B cell (primary cell): Measurements from ENCODE around the gene BACH2. TPM values are rescaled to one million over a fixed set of nuclear protein-coding genes. Genes with fewer than 3 reads are reported as not detected.
A peak's percentile ranks its signal among the peaks of the same experiment; 100 is the strongest.

Experiments used
- ATAC-seq: fragments of 200-7000 bp; cut with Tn5 transposase; one replicate; pipeline ENCODE4 v1.10.0; 2021; ENCODE audit warnings: low read depth, mild to moderate bottlenecking, moderate number of reproducible peaks, moderate library complexity
- CTCF ChIA-PET: fragments of 350-600 bp; sonication (Branson Sonifier 250); formaldehyde crosslinking; loops from one replicate; lab custom pipeline; 2021; ENCODE audit warnings: antibody characterized with exemption, inconsistent platforms; lab: Charles Lee
- POLR2A ChIA-PET: fragments of 350-600 bp; sonication (Branson Sonifier 250); formaldehyde crosslinking; loops from one replicate; lab custom pipeline; 2021; ENCODE audit warnings: antibody characterized with exemption; lab: Charles Lee
- DNase-seq: peaks from one replicate; pipeline ENCODE4 v3.0.0; 2013
- H2AFZ ChIP-seq: 2 replicates; pipeline ENCODE4 v1.6.1; 2012; ENCODE audit warnings: mild to moderate bottlenecking, low read depth, low read length; ENCODE audit not compliant: insufficient read depth, poor library complexity, severe bottlenecking
- H3K27ac ChIP-seq, 2 donors: 1 replicate in 1 of 2; 2 replicates in 1 of 2; pipeline ENCODE4 v1.5.1; 2012 to 2013; ENCODE audit warnings: low read length in 2 of 2, mild to moderate bottlenecking in 2 of 2, moderate library complexity in 1 of 2
- H3K27me3 ChIP-seq, 4 experiments: fragments of 200-600 bp in 1 of 4; sonication (generic) in 1 of 4; replicated peaks in 1 of 4; 1 replicate in 2 of 4; 2 replicates in 2 of 4; pipeline versions ENCODE4 v1.6.1 to v1.7.0; 2013 to 2016; ENCODE audit warnings: low read length in 3 of 4, mild to moderate bottlenecking in 2 of 4, mixed read lengths in 1 of 4, moderate library complexity in 1 of 4; ENCODE audit not compliant: insufficient read depth in 4 of 4, control insufficient read depth in 3 of 4; ENCODE audit errors: control extremely low read depth in 1 of 4
- H3K36me3 ChIP-seq, 2 experiments: replicated peaks in 1 of 2; 1 replicate in 1 of 2; 2 replicates in 1 of 2; pipeline versions ENCODE4 v1.6.1 to v1.7.1; 2013; ENCODE audit warnings: low read length in 1 of 2; ENCODE audit not compliant: insufficient read depth in 2 of 2, control insufficient read depth in 1 of 2; ENCODE audit errors: control extremely low read depth in 1 of 2, extremely low read depth in 1 of 2
- H3K4me1 ChIP-seq, 2 donors: fragments of 200-600 bp in 1 of 2; sonication (generic) in 1 of 2; 1 replicate in 1 of 2; 2 replicates in 1 of 2; pipeline versions ENCODE4 v1.5.1 to v1.6.1; 2013 to 2017; ENCODE audit warnings: low read length in 2 of 2; ENCODE audit not compliant: control insufficient read depth in 2 of 2, insufficient read depth in 2 of 2
- H3K4me2 ChIP-seq: replicated peaks from 2 replicates; pipeline ENCODE3; 2012; ENCODE audit warnings: mild to moderate bottlenecking, low read depth, low read length; ENCODE audit not compliant: poor library complexity, severe bottlenecking
- H3K4me3 ChIP-seq, 5 experiments: fragments of 200-600 bp in 1 of 5; sonication (generic) in 1 of 5; 1 replicate in 3 of 5; 2 replicates in 2 of 5; pipeline versions ENCODE4 v1.5.1 to v1.7.0; 2011 to 2016; ENCODE audit warnings: low read length in 4 of 5, mild to moderate bottlenecking in 4 of 5, low read depth in 2 of 5, control low read depth in 1 of 5, moderate library complexity in 1 of 5; ENCODE audit not compliant: insufficient read depth in 1 of 5; ENCODE audit errors: control extremely low read depth in 1 of 5, extremely low read depth in 1 of 5
- H3K79me2 ChIP-seq: fragments of 200-600 bp; sonication (generic); one replicate; pipeline ENCODE4 v1.6.0; 2016; ENCODE audit warnings: low read length; ENCODE audit not compliant: control insufficient read depth, insufficient read depth
- H3K9ac ChIP-seq: fragments of 200-600 bp; sonication (generic); 2 replicates; pipeline ENCODE4 v1.6.1; 2017; ENCODE audit warnings: mild to moderate bottlenecking, low read length, moderate library complexity
- H3K9me3 ChIP-seq, 3 donors: one replicate each; pipeline versions ENCODE4 v1.6.1 to v1.7.1; 2013; ENCODE audit warnings: low read length in 2 of 3; ENCODE audit not compliant: control insufficient read depth in 2 of 3, insufficient read depth in 1 of 3; ENCODE audit errors: control extremely low read depth in 1 of 3
- H4K20me1 ChIP-seq: 2 replicates; pipeline ENCODE4 v1.6.0; 2012; ENCODE audit warnings: mild to moderate bottlenecking, low read length; ENCODE audit not compliant: insufficient read depth, control insufficient read depth, poor library complexity, severe bottlenecking
- H3K27ac Mint-ChIP-seq: one replicate; pipeline ENCODE4 v1.8.0; 2021; ENCODE audit warnings: mixed read lengths
- H3K27me3 Mint-ChIP-seq: one replicate; pipeline ENCODE4 v1.8.0; 2021; ENCODE audit warnings: mixed read lengths
- H3K4me1 Mint-ChIP-seq: one replicate; pipeline ENCODE4 v1.8.0; 2021; ENCODE audit warnings: mixed read lengths
- H3K4me3 Mint-ChIP-seq: one replicate; pipeline ENCODE4 v1.8.0; 2021; ENCODE audit warnings: mixed read lengths
- H3K9me3 Mint-ChIP-seq: one replicate; pipeline ENCODE4 v1.8.0; 2022; ENCODE audit warnings: mixed read lengths; ENCODE audit not compliant: insufficient read depth
- CTCF ChIP-seq: fragments of 200-600 bp; IDR thresholded peaks from one replicate; pipeline ENCODE4 v1.8.0; 2022; ENCODE audit warnings: antibody characterized with exemption, mild to moderate bottlenecking
- EZH2 ChIP-seq: IDR thresholded peaks from 2 replicates; pipeline ENCODE4 v1.6.1; 2012; ENCODE audit warnings: borderline replicate concordance, low read depth, mild to moderate bottlenecking, moderate library complexity, low read length; ENCODE audit not compliant: insufficient read depth, poor library complexity, severe bottlenecking
- WGBS: methylation state at CpG from one replicate; pipeline ENCODE4 v1.1.5; 2013; ENCODE audit warnings: missing lambda C conversion rate; ENCODE audit not compliant: insufficient coverage; 5-methylcytosine and 5-hydroxymethylcytosine counted together
- intact Hi-C: fragments of 100-400 bp; cut with micrococcal nuclease; formaldehyde crosslinking; loops from one replicate; pipeline ENCODE4 v1.10.0; 2022
- polyA plus RNA-seq: library from polyadenylated mRNA; depleted of rRNA; stranded (reverse); fragments of >200 nt; gene quantifications from 2 replicates; pipeline ENCODE4 v1.2.3, GENCODE V29; 2012
- total RNA-seq, 2 donors: library from RNA; stranded (reverse); fragments of 120-200 nt in 1 of 2; gene quantifications; 1 replicate in 1 of 2; 2 replicates in 1 of 2; pipeline versions ENCODE4 v1.2.3 to v1.2.4, GENCODE V29; 2013 to 2022

Gene BACH2
- total and polyA plus RNA-seq, 2 donors (not counting 1 experiment from before 2014, with no cell fraction given) = 41.1 to 235 TPM

GRCh38 chr6:89940225-89941027 lies 356.2 kb downstream of the BACH2 start:
- Histone ChIP-seq H2AFZ (no peak overlapping the region), H3K79me2 (peaks cover 18% of the 10 kb centered on the region), H3K27ac (no peak overlapping the region), H3K27me3 (no peaks in the 10 kb centered on the region), H3K4me1 (no peaks in the 10 kb centered on the region), H3K36me3 (peaks cover 15 to 53% of the 10 kb centered on the region in 2 experiments), H3K9me3 (no peaks in the 10 kb centered on the region), H3K9ac (no peak overlapping the region), H3K4me2 (no peak overlapping the region), H3K4me3 (no peak overlapping the region), H4K20me1 (peaks cover 94% of the 10 kb centered on the region)
- no peak overlapping the region for H3K4me3 Mint-ChIP-seq
- peaks cover 7% of the 10 kb centered on the region for H3K4me1 Mint-ChIP-seq
- peak; percentile 81 for ATAC-seq
- H3K27me3 Mint-ChIP-seq = no peaks in the 10 kb centered on the region
- WGBS = 43% methylated on average over 7 of the region's 9 CpGs
- H3K9me3 Mint-ChIP-seq = no peaks in the 10 kb centered on the region
- TF ChIP-seq CTCF (peak; percentile 79), EZH2 (no peak)
- POLR2A ChIA-PET = interaction anchor here (0.6 to 1.1 kb wide), 5 partner anchors 105 to 539 kb away, joined by 3 to 8 read pairs (median 4); no protein-coding TSS in a partner anchor
- peak; percentile 68 for DNase-seq
- CTCF ChIA-PET = interaction anchor here (0.6 to 8.3 kb wide), 75 partner anchors 9 to 634 kb away, joined by 3 to 206 read pairs (median 4); partner anchors contain the start of genes BACH2 and MDN1
- H3K27ac Mint-ChIP-seq = peak overlapping the region; percentile 64
- intact Hi-C loops = loop anchor here (1.0 to 10.0 kb wide), 6 partner anchors 116 to 539 kb away; partner anchors contain the start of genes ANKRD6 and CASP8AP2

GRCh38 chr6:89939144-89939543 lies 357.5 kb downstream of the BACH2 start:
- H2AFZ ChIP-seq = no peak overlapping the region
- no peaks in the 10 kb centered on the region for H3K9me3 ChIP-seq
- H3K27me3 ChIP-seq = no peaks in the 10 kb centered on the region
- Mint-ChIP-seq H3K4me1 (peaks cover 4% of the 10 kb centered on the region), H3K4me3 (no peak overlapping the region), H3K9me3 (no peaks in the 10 kb centered on the region), H3K27ac (no peak overlapping the region), H3K27me3 (no peaks in the 10 kb centered on the region)
- intact Hi-C loops = no loop called here
- no peak overlapping the region for H3K9ac ChIP-seq
- H3K4me2 ChIP-seq = no peak overlapping the region
- CTCF ChIA-PET = interaction anchor here (1.5 to 8.3 kb wide), 4 partner anchors 278 to 548 kb away, joined by 5 to 206 read pairs (median 6); no protein-coding TSS in a partner anchor
- peaks cover 13% of the 10 kb centered on the region for H3K79me2 ChIP-seq
- DNase-seq (peak; percentile 5), ATAC-seq (no peak)
- peaks cover 10 to 59% of the 10 kb centered on the region in 2 experiments for H3K36me3 ChIP-seq
- no peaks in the 10 kb centered on the region for H3K4me1 ChIP-seq
- TF ChIP-seq CTCF = no peak
- TF ChIP-seq EZH2 = no peak
- peaks cover 90% of the 10 kb centered on the region for H4K20me1 ChIP-seq
- H3K4me3 ChIP-seq = no peak overlapping the region
- WGBS = 93% methylated on average over 2 of the region's 2 CpGs
- POLR2A ChIA-PET = no interaction called here
- no peak overlapping the region for H3K27ac ChIP-seq
